ENCODE measurements around the gene JAZF1. TPM values are rescaled to one million over a fixed set of nuclear protein-coding genes. Genes with fewer than 3 reads are reported as not detected.

JAZF1 gene
- total and polyA plus RNA-seq, 2 experiments from 2014 or later = 13.8 to 19.6 TPM

- peaks cover 47% of the 10 kb centered on the region for H3K4me1 ChIP-seq (ENCODE audit: insufficient read depth)
- H2AFZ ChIP-seq = no peak overlapping the region
- H3K27me3 ChIP-seq (replicated peaks; ENCODE audit: insufficient read depth) = no peaks in the 10 kb centered on the region
- H3K79me2 ChIP-seq (ENCODE audit: insufficient read depth) = peaks cover 55% of the 10 kb centered on the region
- WGBS, 2 experiments (ENCODE audit: low coverage in 1 of 2, low lambda C conversion rate in 2 of 2, missing lambda C conversion rate in 2 of 2) = 83 to 86% methylated on average over 3 of the region's 3 CpGs
- no peak overlapping the region for H3K4me2 ChIP-seq (ENCODE audit: unreplicated experiment)
- no peak overlapping the region for H3K9ac ChIP-seq
- H3K9me3 ChIP-seq (ENCODE audit: low read depth) = no peaks in the 10 kb centered on the region
- H3K36me3 ChIP-seq (ENCODE audit: low read depth) = no peaks in the 10 kb centered on the region
- in situ Hi-C loops (cut with MboI) = no loop called here
- no peak for DNase-seq
- no peaks in the 10 kb centered on the region; the same call in 1 of the 2 replicates for H4K20me1 ChIP-seq (ENCODE audit: insufficient read depth)
- H3K9me2 ChIP-seq (ENCODE audit: insufficient read depth) = no peaks in the 10 kb centered on the region
- H3K4me3 ChIP-seq = no peak overlapping the region
- H3F3A ChIP-seq (ENCODE audit: insufficient read depth) = peaks cover 26% of the 10 kb centered on the region
- no peak for TF ChIP-seq EZH2phosphoT487 (IDR thresholded peaks at IDR 0.05; ENCODE audit: insufficient read depth, low read depth)
- no peak for TF ChIP-seq EZH2 (IDR thresholded peaks at IDR 0.05; ENCODE audit: insufficient read depth, poor library complexity, severe bottlenecking)
- H3K27ac ChIP-seq = no peak overlapping the region
Measured at GRCh38 chr7:28108747-28109146, 71.8 kb downstream of the JAZF1 start.

GRCh38 chr7:28107960-28108359 is 72.6 kb downstream of the JAZF1 start:
- no peaks in the 10 kb centered on the region; the same call in 1 of the 2 replicates for H4K20me1 ChIP-seq (ENCODE audit: insufficient read depth)

GRCh38 chr7:28106321-28106829 is 74.2 kb downstream of the JAZF1 start:
- no peaks in the 10 kb centered on the region for H3K9me3 ChIP-seq (ENCODE audit: low read depth)
- no peaks in the 10 kb centered on the region for H3K36me3 ChIP-seq (ENCODE audit: low read depth)
- H3K4me2 ChIP-seq (ENCODE audit: unreplicated experiment) = no peak overlapping the region
- peaks cover 78% of the 10 kb centered on the region for H3K79me2 ChIP-seq (ENCODE audit: insufficient read depth)
- no peak for DNase-seq
- H3K9me2 ChIP-seq (ENCODE audit: insufficient read depth) = no peaks in the 10 kb centered on the region
- no peak for TF ChIP-seq EZH2phosphoT487 (IDR thresholded peaks at IDR 0.05; ENCODE audit: insufficient read depth, low read depth)
- no peak for TF ChIP-seq EZH2 (IDR thresholded peaks at IDR 0.05; ENCODE audit: insufficient read depth, poor library complexity, severe bottlenecking)
- H3K4me1 ChIP-seq (ENCODE audit: insufficient read depth) = peaks cover 40% of the 10 kb centered on the region
- H4K20me1 ChIP-seq (ENCODE audit: insufficient read depth) = no peaks in the 10 kb centered on the region; the same call in 1 of the 2 replicates
- in situ Hi-C loops (cut with MboI) = no loop called here
- H2AFZ ChIP-seq = no peak overlapping the region
- WGBS, 2 experiments (ENCODE audit: low coverage in 1 of 2, low lambda C conversion rate in 2 of 2, missing lambda C conversion rate in 2 of 2) = 43 to 45% methylated on average over 6 of the region's 6 CpGs
- no peak overlapping the region for H3K4me3 ChIP-seq
- H3F3A ChIP-seq (ENCODE audit: insufficient read depth) = peaks cover 4% of the 10 kb centered on the region; the same call in 1 of the 2 replicates
- H3K27me3 ChIP-seq (replicated peaks; ENCODE audit: insufficient read depth) = no peaks in the 10 kb centered on the region
- no peak overlapping the region for H3K9ac ChIP-seq
- no peak overlapping the region for H3K27ac ChIP-seq

More at GRCh38 chr7:28107960-28108359, 72.6 kb downstream of the JAZF1 start:
- peak overlapping the region; percentile 14 for H3K4me2 ChIP-seq (ENCODE audit: unreplicated experiment)
- WGBS, 2 experiments (ENCODE audit: low coverage in 1 of 2, low lambda C conversion rate in 2 of 2, missing lambda C conversion rate in 2 of 2) = 31 to 35% methylated on average over 3 of the region's 3 CpGs
- no peak overlapping the region for H3K9ac ChIP-seq
- no peak overlapping the region for H2AFZ ChIP-seq
- no peaks in the 10 kb centered on the region for H3K9me3 ChIP-seq (ENCODE audit: low read depth)
- H3K36me3 ChIP-seq (ENCODE audit: low read depth) = no peaks in the 10 kb centered on the region
- TF ChIP-seq EZH2phosphoT487 (IDR thresholded peaks at IDR 0.05; ENCODE audit: insufficient read depth, low read depth) (no peak), EZH2 (IDR thresholded peaks at IDR 0.05; ENCODE audit: insufficient read depth, poor library complexity, severe bottlenecking) (no peak)
- in situ Hi-C loops (cut with MboI) = no loop called here
- peaks cover 62% of the 10 kb centered on the region for H3K79me2 ChIP-seq (ENCODE audit: insufficient read depth)
- no peaks in the 10 kb centered on the region for H3K27me3 ChIP-seq (replicated peaks; ENCODE audit: insufficient read depth)
- DNase-seq = peak; percentile 67
- H3K4me1 ChIP-seq (ENCODE audit: insufficient read depth) = peaks cover 46% of the 10 kb centered on the region
- H3K4me3 ChIP-seq = no peak overlapping the region
- no peak overlapping the region for H3K27ac ChIP-seq
- H3K9me2 ChIP-seq (ENCODE audit: insufficient read depth) = no peaks in the 10 kb centered on the region
- H3F3A ChIP-seq (ENCODE audit: insufficient read depth) = peaks cover 20% of the 10 kb centered on the region

- H3K79me2 ChIP-seq (ENCODE audit: insufficient read depth) = peaks cover 78% of the 10 kb centered on the region
- no peaks in the 10 kb centered on the region for H3F3A ChIP-seq (ENCODE audit: insufficient read depth)
- no peaks in the 10 kb centered on the region; the same call in 1 of the 2 replicates for H4K20me1 ChIP-seq (ENCODE audit: insufficient read depth)
Measured at GRCh38 chr7:28105234-28105633, 75.4 kb downstream of the JAZF1 start.

More at GRCh38 chr7:28105234-28105633, 75.4 kb downstream of the JAZF1 start:
- Histone ChIP-seq H3K4me1 (ENCODE audit: insufficient read depth) (peaks cover 40% of the 10 kb centered on the region), H3K9me3 (ENCODE audit: low read depth) (no peaks in the 10 kb centered on the region), H3K27ac (no peak overlapping the region), H3K4me3 (no peak overlapping the region), H3K9me2 (ENCODE audit: insufficient read depth) (no peaks in the 10 kb centered on the region), H3K9ac (no peak overlapping the region), H3K36me3 (ENCODE audit: low read depth) (no peaks in the 10 kb centered on the region), H3K27me3 (replicated peaks; ENCODE audit: insufficient read depth) (no peaks in the 10 kb centered on the region), H3K4me2 (ENCODE audit: unreplicated experiment) (no peak overlapping the region), H2AFZ (no peak overlapping the region)
- WGBS, 2 experiments (ENCODE audit: low coverage in 1 of 2, low lambda C conversion rate in 2 of 2, missing lambda C conversion rate in 2 of 2) = 98% methylated on average over 6 of the region's 6 CpGs
- DNase-seq = no peak
- in situ Hi-C loops (cut with MboI) = no loop called here
- no peak for TF ChIP-seq EZH2phosphoT487 (IDR thresholded peaks at IDR 0.05; ENCODE audit: insufficient read depth, low read depth)

Data from GM23248 (cell line).